NCI-H524 treated with DMSO at 0.1 percent for 48 hours (cell line): ENCODE results near the gene LOXL1.

Experiments
- DNase-seq: peaks from one replicate; lab custom pipeline; 2025; lab: John Stamatoyannopoulos, UW

Gene LOXL1

GRCh38 chr15:73939138-73939537 lies 12.9 kb downstream of the LOXL1 start:
- DNase-seq: no peak

GRCh38 chr15:73940061-73940981 lies 14.1 kb downstream of the LOXL1 start:
- no peak for DNase-seq

- no peak for DNase-seq
Observed at GRCh38 chr15:73941044-73941443, 14.8 kb downstream of the LOXL1 start.

- no peak for DNase-seq
Observed at GRCh38 chr15:73941449-73941848, 15.2 kb downstream of the LOXL1 start.

GRCh38 chr15:73941871-73942635 lies 15.8 kb downstream of the LOXL1 start:
- no peak for DNase-seq

- DNase-seq: no peak
Observed at GRCh38 chr15:73942751-73943270, 16.5 kb downstream of the LOXL1 start.

GRCh38 chr15:73944161-73945129 lies 18.2 kb downstream of the LOXL1 start:
- no peak for DNase-seq

- no peak for DNase-seq
Observed at GRCh38 chr15:73945130-73945508, 18.9 kb downstream of the LOXL1 start.

- DNase-seq: no peak
Observed at GRCh38 chr15:73946046-73946721, 19.9 kb downstream of the LOXL1 start.

GRCh38 chr15:73946795-73947370 lies 20.6 kb downstream of the LOXL1 start:
- no peak for DNase-seq

GRCh38 chr15:73947651-73948050 lies 21.4 kb downstream of the LOXL1 start:
- no peak for DNase-seq

GRCh38 chr15:73948396-73948795 lies 22.1 kb downstream of the LOXL1 start:
- DNase-seq: no peak

- DNase-seq: peak; percentile 54
Observed at GRCh38 chr15:73948982-73949381, 22.7 kb downstream of the LOXL1 start.

GRCh38 chr15:73949496-73949895 lies 23.2 kb downstream of the LOXL1 start:
- no peak for DNase-seq

- no peak for DNase-seq
Observed at GRCh38 chr15:73950479-73950830, 24.2 kb downstream of the LOXL1 start.

GRCh38 chr15:73950831-73951561 lies 24.7 kb downstream of the LOXL1 start:
- DNase-seq: peak; percentile 93

- peak; percentile 33 for DNase-seq
Observed at GRCh38 chr15:73951601-73952000, 25.3 kb downstream of the LOXL1 start.

GRCh38 chr15:73952171-73952912 lies 26.1 kb downstream of the LOXL1 start:
- no peak for DNase-seq
